HFF-Myc (cell line): Measurements from ENCODE around the gene NELL2.

ENCODE experiments used
- DNase-seq: peaks from one replicate; pipeline ENCODE4 v3.0.0-alpha.2; 2011; ENCODE audit warnings: low read depth; ENCODE audit errors: extremely low read depth
- H3K4me3 ChIP-seq: replicated peaks from 2 replicates; pipeline ENCODE4 v1.5.1; 2011; ENCODE audit warnings: low read depth, mild to moderate bottlenecking, control low read depth, low read length
- TF ChIP-seq, protein P1 (sequence below): IDR thresholded peaks from 2 replicates; pipeline ENCODE4 v1.5.1; 2012; ENCODE audit warnings: mild to moderate bottlenecking, low read depth, low read length, control low read depth; ENCODE audit errors: missing control alignments

NELL2 gene

DNA sequence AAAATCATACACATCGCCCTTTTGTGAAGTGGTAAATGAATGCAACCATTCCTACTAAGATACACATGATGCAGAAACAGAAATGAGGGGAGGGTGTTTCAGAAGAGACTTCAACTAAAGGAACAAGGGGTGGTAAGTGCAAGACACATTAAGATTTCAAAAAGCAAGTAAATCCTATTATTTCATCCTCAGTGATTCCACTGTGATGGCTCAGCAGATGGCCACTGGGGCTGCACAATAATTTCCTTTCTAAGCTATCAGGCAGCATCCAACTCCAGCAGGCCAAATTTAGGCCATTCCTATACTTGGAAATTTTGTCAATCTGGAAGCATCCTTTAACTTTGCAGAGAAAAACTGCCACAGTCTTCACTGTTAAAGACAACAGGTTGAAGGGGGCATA is 272.4 kb downstream of the NELL2 start:
- DNase-seq = no peak
- no peak overlapping the region for H3K4me3 ChIP-seq
- TF ChIP-seq, protein P1, sequence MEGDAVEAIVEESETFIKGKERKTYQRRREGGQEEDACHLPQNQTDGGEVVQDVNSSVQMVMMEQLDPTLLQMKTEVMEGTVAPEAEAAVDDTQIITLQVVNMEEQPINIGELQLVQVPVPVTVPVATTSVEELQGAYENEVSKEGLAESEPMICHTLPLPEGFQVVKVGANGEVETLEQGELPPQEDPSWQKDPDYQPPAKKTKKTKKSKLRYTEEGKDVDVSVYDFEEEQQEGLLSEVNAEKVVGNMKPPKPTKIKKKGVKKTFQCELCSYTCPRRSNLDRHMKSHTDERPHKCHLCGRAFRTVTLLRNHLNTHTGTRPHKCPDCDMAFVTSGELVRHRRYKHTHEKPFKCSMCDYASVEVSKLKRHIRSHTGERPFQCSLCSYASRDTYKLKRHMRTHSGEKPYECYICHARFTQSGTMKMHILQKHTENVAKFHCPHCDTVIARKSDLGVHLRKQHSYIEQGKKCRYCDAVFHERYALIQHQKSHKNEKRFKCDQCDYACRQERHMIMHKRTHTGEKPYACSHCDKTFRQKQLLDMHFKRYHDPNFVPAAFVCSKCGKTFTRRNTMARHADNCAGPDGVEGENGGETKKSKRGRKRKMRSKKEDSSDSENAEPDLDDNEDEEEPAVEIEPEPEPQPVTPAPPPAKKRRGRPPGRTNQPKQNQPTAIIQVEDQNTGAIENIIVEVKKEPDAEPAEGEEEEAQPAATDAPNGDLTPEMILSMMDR = no peak

DNA sequence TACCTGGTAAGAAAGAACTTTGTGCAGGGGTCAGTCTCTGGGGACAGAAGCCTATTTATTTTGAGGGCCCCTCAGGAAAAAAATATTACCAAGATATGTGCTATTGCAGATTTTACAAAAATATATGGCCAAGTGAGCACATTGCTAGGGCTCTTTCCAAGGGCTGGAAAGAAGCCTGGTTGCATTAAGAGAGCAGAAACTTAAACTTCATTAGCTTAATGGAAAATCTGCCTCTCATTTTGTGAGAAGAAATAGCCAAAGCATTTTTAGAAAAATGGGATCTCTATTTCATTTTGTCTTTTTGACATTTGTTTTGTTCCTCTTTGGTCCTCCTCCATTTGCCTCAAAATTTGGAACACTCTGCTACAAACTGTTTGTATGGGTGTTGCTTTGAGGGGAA is 283.5 kb downstream of the NELL2 start:
- DNase-seq = no peak
- H3K4me3 ChIP-seq = no peak overlapping the region
- TF ChIP-seq, protein P1 = no peak

DNA sequence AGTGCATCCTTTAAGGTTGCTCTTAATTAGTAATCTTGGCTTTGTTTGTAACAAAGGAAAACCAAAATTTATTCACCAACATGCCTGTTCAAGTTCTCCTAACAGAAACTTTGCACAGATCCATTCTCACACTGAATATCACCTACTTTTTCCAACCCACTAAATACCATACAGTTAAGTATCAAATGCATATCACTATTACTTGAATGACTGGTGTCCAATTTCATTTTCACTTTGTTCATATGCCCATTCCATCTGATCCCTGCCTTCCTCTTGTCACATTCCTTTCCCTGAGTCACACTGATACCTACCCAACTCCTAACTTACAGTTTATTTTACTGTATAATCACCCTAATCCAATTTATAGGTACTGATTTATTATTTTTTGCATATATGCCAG is 286.4 kb downstream of the NELL2 start:
- H3K4me3 ChIP-seq = no peak overlapping the region
- TF ChIP-seq, protein P1 = no peak
- DNase-seq = no peak

DNA sequence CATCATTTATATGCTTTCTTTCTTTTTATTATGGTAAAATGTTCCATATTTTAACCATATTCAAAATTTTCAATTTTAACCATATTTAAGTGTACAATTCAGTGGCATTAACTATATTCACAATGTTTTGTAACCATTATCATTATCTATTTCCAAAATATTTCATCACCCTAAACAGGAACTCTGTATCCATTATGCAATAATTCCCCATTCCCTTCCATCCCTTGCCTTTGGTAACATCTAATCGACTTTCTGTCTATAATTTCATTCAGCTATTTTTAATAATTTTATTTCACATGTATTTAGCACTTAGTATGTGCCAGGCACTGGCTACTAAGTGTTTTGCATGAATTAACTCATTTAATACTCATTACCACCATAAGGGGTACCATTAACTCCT is 287.5 kb downstream of the NELL2 start:
- TF ChIP-seq, protein P1 = no peak
- H3K4me3 ChIP-seq = no peak overlapping the region
- DNase-seq = no peak

DNA sequence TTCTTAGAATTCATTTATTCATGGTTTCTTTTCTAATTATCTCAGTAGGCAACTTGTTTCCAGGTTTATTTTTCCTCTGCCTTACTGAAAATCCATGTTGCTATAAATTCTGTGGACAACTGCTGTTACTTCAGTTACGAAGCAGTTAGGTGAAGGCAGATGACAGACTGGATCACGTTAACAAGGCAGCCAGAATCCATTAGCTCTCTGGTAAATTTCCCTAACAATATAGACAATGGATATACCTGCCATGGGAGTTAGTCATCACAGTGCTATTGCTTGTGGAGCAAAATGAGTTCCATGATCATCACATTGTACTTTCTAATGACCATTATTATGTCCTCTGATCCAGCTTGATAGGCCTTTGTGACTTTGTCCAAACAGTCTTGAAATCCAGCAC is 291.5 kb downstream of the NELL2 start:
- no peak for DNase-seq
- TF ChIP-seq, protein P1 = no peak

DNA sequence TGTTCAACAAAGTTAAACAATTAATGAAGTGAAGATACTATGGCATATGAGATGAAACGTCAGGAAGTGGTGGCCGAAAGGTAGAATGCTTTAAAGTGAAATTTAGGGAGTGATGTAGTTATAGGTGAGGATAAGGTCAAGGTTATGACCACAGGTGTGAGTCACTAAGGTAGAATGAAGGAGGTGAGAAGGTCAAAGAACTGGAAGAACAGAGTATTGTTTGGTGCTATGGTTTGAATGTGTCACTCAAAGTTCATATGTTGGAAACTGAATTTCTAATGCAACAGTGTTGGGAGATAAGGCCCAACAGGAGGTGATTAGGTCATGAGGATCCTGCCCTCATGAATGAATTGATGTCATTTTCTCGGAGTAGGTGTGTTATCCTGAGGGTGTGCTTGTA is 293.6 kb downstream of the NELL2 start:
- TF ChIP-seq, protein P1 = no peak
- no peak for DNase-seq
- H3K4me3 ChIP-seq = no peak overlapping the region

More for the DNA sequence above, 291.5 kb downstream of the NELL2 start:
- H3K4me3 ChIP-seq = no peak overlapping the region

DNA sequence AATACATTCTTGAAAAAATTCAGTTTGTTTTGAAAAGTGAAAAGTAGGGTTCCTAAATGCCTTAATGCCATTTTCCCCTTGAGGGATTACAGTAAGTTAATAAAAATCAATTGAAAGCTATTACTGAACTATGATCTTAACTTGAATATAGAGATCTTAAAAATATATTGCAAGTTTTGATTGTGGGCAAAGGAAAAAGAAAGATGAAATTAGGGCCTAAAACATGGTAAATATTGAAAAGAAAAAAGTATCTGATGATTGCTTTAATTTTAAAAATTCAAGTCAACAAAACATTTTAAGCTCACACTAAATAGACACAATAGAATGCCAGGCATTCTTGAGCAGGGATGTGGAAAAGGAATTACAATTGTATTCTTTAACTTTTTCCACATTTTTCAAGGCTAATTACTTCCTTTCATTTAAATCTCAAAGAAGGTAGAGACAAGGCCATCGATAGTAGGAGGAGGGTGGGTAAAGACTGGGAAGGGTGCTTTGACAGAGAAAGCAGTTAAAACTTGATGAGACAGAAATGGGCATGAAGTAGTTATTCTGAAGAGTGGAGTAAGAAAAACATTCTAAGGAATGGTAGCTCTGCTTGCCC is 294.4 kb downstream of the NELL2 start:
- H3K4me3 ChIP-seq = no peak overlapping the region
- TF ChIP-seq, protein P1 = no peak
- no peak for DNase-seq
